WTC11 (cell line): ENCODE results near the gene SIM2.

Experiments
- ATF2 ChIP-seq: sonication (generic); formaldehyde crosslinking; IDR thresholded peaks from 2 replicates; pipeline ENCODE4 v1.8.1; 2022; ENCODE audit warnings: low read depth, missing genetic modification reagents, borderline replicate concordance
- FOXP1 ChIP-seq: sonication (generic); formaldehyde crosslinking; IDR thresholded peaks from 2 replicates; pipeline ENCODE4 v1.8.0; 2022; ENCODE audit warnings: missing genetic modification reagents, mild to moderate bottlenecking, moderate library complexity, borderline replicate concordance

GRCh38 chr21:36798491-36798890 is 99.6 kb downstream of the SIM2 start:
- TF ChIP-seq ATF2 (CRISPR knock-in tag) (no peak), FOXP1 (CRISPR knock-in tag) (no peak)
